HG03378 (cell line): ENCODE data around the gene MBNL3.
"Not testable (repeated sequence)": the region's sequence is repeated elsewhere in the genome, so short reads cannot be mapped to it uniquely, and the experiment has no call there.

Experiments
- ATAC-seq: cut with Tn5 transposase; IDR thresholded peaks from one replicate; pipeline ENCODE4 v1.9.1; 2021; ENCODE audit warnings: mild to moderate bottlenecking, moderate library complexity; ENCODE audit not compliant: unreplicated experiment

Gene MBNL3

GRCh38 chrX:132480581-132481203 lies 8.1 kb downstream of the MBNL3 start:
- peak; percentile 94 for ATAC-seq

- ATAC-seq = no peak
These were observed 14.1 kb downstream of the MBNL3 start for GRCh38 chrX:132474544-132475248.

- ATAC-seq = no peak
These were observed 16.4 kb downstream of the MBNL3 start for GRCh38 chrX:132472397-132472796.

GRCh38 chrX:132470831-132471230 lies 18.0 kb downstream of the MBNL3 start:
- ATAC-seq = no peak

GRCh38 chrX:132470179-132470578 lies 18.7 kb downstream of the MBNL3 start:
- ATAC-seq = no peak

- no peak for ATAC-seq
These were observed 20.4 kb downstream of the MBNL3 start for GRCh38 chrX:132468454-132468853.

GRCh38 chrX:132467989-132468388 lies 20.8 kb downstream of the MBNL3 start:
- no peak for ATAC-seq

GRCh38 chrX:132467026-132467425 lies 21.8 kb downstream of the MBNL3 start:
- no peak for ATAC-seq

- ATAC-seq = no peak
These were observed 25.4 kb downstream of the MBNL3 start for GRCh38 chrX:132463411-132463810.

- no peak for ATAC-seq
These were observed 27.0 kb downstream of the MBNL3 start for GRCh38 chrX:132461886-132462285.

- ATAC-seq = no peak
These were observed 35.8 kb downstream of the MBNL3 start for GRCh38 chrX:132452911-132453550.

- ATAC-seq = not testable (repeated sequence)
These were observed 42.9 kb downstream of the MBNL3 start for GRCh38 chrX:132445909-132446308.

- no peak for ATAC-seq
These were observed 43.9 kb downstream of the MBNL3 start for GRCh38 chrX:132444936-132445335.

- no peak for ATAC-seq
These were observed 45.4 kb downstream of the MBNL3 start for GRCh38 chrX:132443196-132444135.

- no peak for ATAC-seq
These were observed 46.1 kb downstream of the MBNL3 start for GRCh38 chrX:132442691-132443090.

- ATAC-seq = no peak
These were observed 53.6 kb downstream of the MBNL3 start for GRCh38 chrX:132435222-132435621.

GRCh38 chrX:132433551-132433950 lies 55.3 kb downstream of the MBNL3 start:
- no peak for ATAC-seq

GRCh38 chrX:132433001-132433400 lies 55.8 kb downstream of the MBNL3 start:
- ATAC-seq = no peak

GRCh38 chrX:132428896-132429295 lies 59.9 kb downstream of the MBNL3 start:
- ATAC-seq = no peak

GRCh38 chrX:132426695-132427281 lies 62.0 kb downstream of the MBNL3 start:
- ATAC-seq = no peak
